PC-9 (cell line): ENCODE results near the gene SPEG. TPM values are rescaled to one million over a fixed set of nuclear protein-coding genes. Genes with fewer than 3 reads are reported as not detected.

Source experiments
- BruUV-seq: library from RNA; stranded (reverse); fragments of 400-500 nt; replicated peaks from 2 replicates; lab custom pipeline; 2021; lab: Mats Ljungman, UMichigan
- CTCF ChIA-PET: fragments of 300-600 bp; sonication (Branson Sonifier 250); formaldehyde crosslinking; loops from one replicate; lab custom pipeline; 2022; ENCODE audit warnings: antibody characterized with exemption; lab: Charles Lee
- POLR2A ChIA-PET: fragments of 300-600 bp; sonication (Branson Sonifier 250); formaldehyde crosslinking; loops from one replicate; lab custom pipeline; 2022; ENCODE audit warnings: antibody characterized with exemption; ENCODE audit not compliant: unreplicated experiment; lab: Charles Lee
- DNase-seq, 2 experiments: peaks; one replicate each; pipeline versions ENCODE4 v3.0.0 to v3.0.0-alpha.2; 2015 to 2022; ENCODE audit warnings: mixed read lengths in 1 of 2
- H2AFZ ChIP-seq: fragments of 200-600 bp; sonication (generic); 2 replicates; pipeline ENCODE4 v1.8.1; 2017; ENCODE audit warnings: antibody characterized with exemption
- H3F3A ChIP-seq: fragments of 200-600 bp; sonication (generic); 2 replicates; pipeline ENCODE4 v1.8.1; 2017; ENCODE audit warnings: antibody characterized with exemption, mild to moderate bottlenecking, low read depth; ENCODE audit not compliant: insufficient read depth
- H3K27ac ChIP-seq: fragments of 200-600 bp; sonication (generic); 2 replicates; pipeline ENCODE4 v1.6.1; 2016; ENCODE audit warnings: mixed run types
- H3K27me3 ChIP-seq: fragments of 200-600 bp; sonication (generic); 2 replicates; pipeline ENCODE4 v1.6.1; 2016; ENCODE audit warnings: low read depth, mixed run types; ENCODE audit not compliant: insufficient read depth
- H3K36me3 ChIP-seq: fragments of 200-600 bp; sonication (generic); 2 replicates; pipeline ENCODE4 v1.6.1; 2016; ENCODE audit warnings: low read depth, mixed run types
- H3K4me1 ChIP-seq: fragments of 200-600 bp; sonication (generic); replicated peaks from 2 replicates; pipeline ENCODE4 v1.6.1; 2016; ENCODE audit warnings: mixed run types; ENCODE audit not compliant: insufficient read depth
- H3K4me2 ChIP-seq: fragments of 200-600 bp; sonication (generic); 2 replicates; pipeline ENCODE4 v1.6.1; 2017; ENCODE audit warnings: mixed run types
- H3K4me3 ChIP-seq: fragments of 200-600 bp; sonication (generic); 2 replicates; pipeline ENCODE4 v1.6.1; 2016; ENCODE audit warnings: mixed run types
- H3K79me2 ChIP-seq: fragments of 200-600 bp; sonication (generic); 2 replicates; pipeline ENCODE4 v1.6.1; 2017; ENCODE audit warnings: low read depth, mixed run types
- H3K9me2 ChIP-seq: fragments of 200-600 bp; sonication (generic); 2 replicates; pipeline ENCODE4 v1.8.1; 2017; ENCODE audit warnings: mild to moderate bottlenecking; ENCODE audit not compliant: insufficient read depth
- H3K9me3 ChIP-seq: fragments of 200-600 bp; sonication (generic); 2 replicates; pipeline ENCODE4 v1.8.1; 2016; ENCODE audit warnings: low read depth; ENCODE audit not compliant: insufficient read depth
- H4K20me1 ChIP-seq: fragments of 200-600 bp; sonication (generic); 2 replicates; pipeline ENCODE4 v1.8.1; 2017; ENCODE audit not compliant: insufficient read depth
- CTCF ChIP-seq: fragments of 200-600 bp; sonication (generic); conservative IDR thresholded peaks from 2 replicates; pipeline ENCODE4 v1.6.1; 2017; ENCODE audit warnings: mixed run types, antibody characterized with exemption, mild to moderate bottlenecking, moderate library complexity
- EZH2 ChIP-seq: fragments of 200-600 bp; sonication (generic); IDR thresholded peaks from 2 replicates; pipeline ENCODE4 v1.8.0; 2017; ENCODE audit warnings: antibody characterized with exemption, low read depth
- intact Hi-C: fragments of 100-400 bp; cut with micrococcal nuclease; formaldehyde crosslinking; loops from one replicate; pipeline ENCODE4 v1.10.0; 2022; ENCODE audit not compliant: unreplicated experiment
- total RNA-seq: library from RNA; stranded (reverse); gene quantifications from 2 replicates; pipeline ENCODE4 v1.2.3, GENCODE V29; 2021

SPEG gene
- total RNA-seq, 1 experiment from 2014 or later, result 46.8 TPM

GRCh38 chr2:219545943-219546352 lies 111.3 kb downstream of the SPEG start:
- no peak for DNase-seq
- CTCF ChIA-PET, result no interaction called here
- no peaks in the 10 kb centered on the region for H3K27me3 ChIP-seq
- TF ChIP-seq EZH2 (no peak), CTCF (no peak)
- intact Hi-C loops, result no loop called here
- no TSS peak for BruUV-seq
- no peaks in the 10 kb centered on the region for H3K9me3 ChIP-seq
- peaks cover 11% of the 10 kb centered on the region; the same call in 1 of the 2 replicates for H3F3A ChIP-seq
- H3K9me2 ChIP-seq, result no peaks in the 10 kb centered on the region
- no peak overlapping the region for H3K4me2 ChIP-seq
- no peak overlapping the region for H3K27ac ChIP-seq
- peaks cover 17% of the 10 kb centered on the region for H3K79me2 ChIP-seq
- no peak overlapping the region for H2AFZ ChIP-seq
- peaks cover 6% of the 10 kb centered on the region for H4K20me1 ChIP-seq
- H3K4me3 ChIP-seq, result no peak overlapping the region
- no peaks in the 10 kb centered on the region; the same call in 1 of the 2 replicates for H3K4me1 ChIP-seq
- POLR2A ChIA-PET, result no interaction called here
- H3K36me3 ChIP-seq, result peaks cover 6% of the 10 kb centered on the region

DNA sequence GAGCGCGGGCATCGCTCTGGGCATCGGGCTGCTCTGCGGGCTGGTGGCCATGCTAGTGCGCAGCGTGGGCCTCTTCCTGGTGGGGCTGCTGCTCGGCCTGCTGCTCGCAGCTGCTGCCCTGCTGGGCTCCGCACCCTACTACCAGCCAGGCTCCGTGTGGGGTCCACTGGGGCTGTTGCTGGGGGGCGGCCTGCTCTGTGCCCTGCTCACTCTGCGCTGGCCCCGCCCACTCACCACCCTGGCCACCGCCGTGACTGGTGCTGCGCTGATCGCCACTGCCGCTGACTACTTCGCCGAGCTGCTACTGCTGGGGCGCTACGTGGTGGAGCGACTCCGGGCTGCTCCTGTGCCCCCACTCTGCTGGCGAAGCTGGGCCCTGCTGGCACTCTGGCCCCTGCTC lies 113.0 kb downstream of the SPEG start:
- Histone ChIP-seq H3K9me2 (no peaks in the 10 kb centered on the region), H3F3A (peaks cover 3% of the 10 kb centered on the region; the same call in 1 of the 2 replicates), H3K9me3 (no peaks in the 10 kb centered on the region), H3K79me2 (peaks cover 2% of the 10 kb centered on the region; the same call in 1 of the 2 replicates), H3K27ac (no peak overlapping the region), H3K4me3 (no peak overlapping the region), H2AFZ (no peak overlapping the region), H3K4me1 (no peaks in the 10 kb centered on the region), H3K36me3 (no peaks in the 10 kb centered on the region), H4K20me1 (no peaks in the 10 kb centered on the region), H3K4me2 (no peak overlapping the region), H3K27me3 (no peaks in the 10 kb centered on the region)
- no peak for DNase-seq
- ChIA-PET CTCF (no interaction called here), POLR2A (no interaction called here)
- no TSS peak for BruUV-seq
- TF ChIP-seq CTCF, result no peak
- TF ChIP-seq EZH2, result no peak
- intact Hi-C loops, result no loop called here

Other genes starting within 250 kb of the SPEG start
- gene ZFAND2B, start 228.1 kb upstream of the SPEG start, total RNA-seq, result 24.6 and 39.4 TPM in 2 replicates
- gene ABCB6, start 215.9 kb upstream of the SPEG start, total RNA-seq, result 33.7 and 41.4 TPM in 2 replicates
- 56.0 and 64.5 TPM in 2 replicates for gene ATG9A, start 205.2 kb upstream of the SPEG start, total RNA-seq
- 62.2 and 65.1 TPM in 2 replicates for gene ANKZF1, start 205.0 kb upstream of the SPEG start, total RNA-seq
- 7.9 and 10.8 TPM in 2 replicates for gene GLB1L, start 189.4 kb upstream of the SPEG start, total RNA-seq
- 39.6 and 47.2 TPM in 2 replicates for gene STK16, start 189.4 kb upstream of the SPEG start, total RNA-seq
- gene TUBA4B, start 181.6 kb upstream of the SPEG start, total RNA-seq, result not detected in 2 replicates
- 118 and 157 TPM in 2 replicates for gene TUBA4A, start 180.9 kb upstream of the SPEG start, total RNA-seq
- gene DNAJB2, start 155.5 kb upstream of the SPEG start, total RNA-seq, result 38.5 and 47.5 TPM in 2 replicates
- not detected in 2 replicates for gene PTPRN, start 125.4 kb upstream of the SPEG start, total RNA-seq
- gene RESP18, start 102.1 kb upstream of the SPEG start, total RNA-seq, result not detected in 2 replicates
- gene DNPEP, start 46.9 kb upstream of the SPEG start, total RNA-seq, result 99.1 and 107 TPM in 2 replicates
- gene DES, start 16.5 kb upstream of the SPEG start, total RNA-seq, result 0.60 TPM in 1 of 2 replicates, not detected in the other
- gene GMPPA, start 64.0 kb downstream of the SPEG start, total RNA-seq, result 44.7 and 57.2 TPM in 2 replicates
- 0.22 and 0.30 TPM in 2 replicates for gene ASIC4, start 79.6 kb downstream of the SPEG start, total RNA-seq
- gene CHPF, start 109.0 kb downstream of the SPEG start, total RNA-seq, result 78.2 and 89.7 TPM in 2 replicates
- gene TMEM198, start 109.2 kb downstream of the SPEG start, total RNA-seq, result 3.6 and 5.8 TPM in 2 replicates
- gene OBSL1, start 136.7 kb downstream of the SPEG start, total RNA-seq, result 110 and 161 TPM in 2 replicates
- 5.2 and 9.1 TPM in 2 replicates for gene INHA, start 137.5 kb downstream of the SPEG start, total RNA-seq
- gene STK11IP, start 163.0 kb downstream of the SPEG start, total RNA-seq, result 40.6 and 42.5 TPM in 2 replicates
- gene SLC4A3, start 192.8 kb downstream of the SPEG start, total RNA-seq, result 7.3 and 9.0 TPM in 2 replicates